Endodermal cell (in vitro differentiated cells): ENCODE measurements around the gene MCTP2. TPM values are rescaled to one million over a fixed set of nuclear protein-coding genes. Genes with fewer than 3 reads are reported as not detected.
A peak's percentile ranks its signal among the peaks of the same experiment; 100 is the strongest.

ENCODE experiments used
- DNase-seq: peaks from one replicate; pipeline ENCODE4 v3.0.0-alpha.2; 2017
- H3K27ac ChIP-seq: 2 replicates; pipeline ENCODE4 v1.5.1; 2013; ENCODE audit warnings: mild to moderate bottlenecking, low read depth, low read length, moderate library complexity
- H3K27me3 ChIP-seq: 2 replicates; pipeline ENCODE4 v1.6.1; 2013; ENCODE audit warnings: mild to moderate bottlenecking, low read length, moderate library complexity; ENCODE audit not compliant: insufficient read depth, control insufficient read depth, poor library complexity, severe bottlenecking
- H3K36me3 ChIP-seq: 2 replicates; pipeline ENCODE4 v1.7.0; 2013; ENCODE audit warnings: mild to moderate bottlenecking, low read length, moderate library complexity; ENCODE audit not compliant: control insufficient read depth, insufficient read depth
- H3K4me1 ChIP-seq: one replicate; pipeline ENCODE4 v1.7.0; 2013; ENCODE audit warnings: low read length; ENCODE audit not compliant: control insufficient read depth, insufficient read depth
- H3K4me3 ChIP-seq: 2 replicates; pipeline ENCODE4 v1.5.1; 2013; ENCODE audit warnings: mild to moderate bottlenecking, low read length, moderate library complexity
- H3K9ac ChIP-seq: 2 replicates; pipeline ENCODE4 v1.6.1; 2013; ENCODE audit warnings: mild to moderate bottlenecking, low read length, moderate library complexity; ENCODE audit not compliant: poor library complexity, severe bottlenecking; ENCODE audit errors: extremely low read depth
- H3K9me3 ChIP-seq: 2 replicates; pipeline ENCODE4 v1.6.1; 2013; ENCODE audit warnings: mild to moderate bottlenecking, low read length, moderate library complexity; ENCODE audit not compliant: control insufficient read depth
- H3K27ac Mint-ChIP-seq: 2 replicates; pipeline ENCODE4 v1.8.0; 2020; ENCODE audit warnings: mixed read lengths
- H3K27me3 Mint-ChIP-seq: 2 replicates; pipeline ENCODE4 v1.8.0; 2021; ENCODE audit warnings: mild to moderate bottlenecking, mixed read lengths; ENCODE audit not compliant: insufficient read depth
- H3K36me3 Mint-ChIP-seq: 2 replicates; pipeline ENCODE4 v1.8.0; 2020; ENCODE audit warnings: low read depth, mixed read lengths
- H3K4me1 Mint-ChIP-seq: 2 replicates; pipeline ENCODE4 v1.8.0; 2020; ENCODE audit warnings: mixed read lengths
- H3K4me3 Mint-ChIP-seq: 2 replicates; pipeline ENCODE4 v1.8.0; 2020; ENCODE audit warnings: mild to moderate bottlenecking, moderate library complexity, mixed read lengths
- H3K9me3 Mint-ChIP-seq: 2 replicates; pipeline ENCODE4 v1.8.0; 2020; ENCODE audit warnings: mild to moderate bottlenecking, mixed read lengths
- CTCF ChIP-seq: fragments of 200-600 bp; sonication (generic); conservative IDR thresholded peaks from 2 replicates; pipeline ENCODE4 v1.5.0; 2021; ENCODE audit warnings: antibody characterized with exemption, mild to moderate bottlenecking
- WGBS, 2 experiments: methylation state at CpG; one replicate each; pipeline versions ENCODE4 v1.1.5 to v1.1.7; 2013; ENCODE audit warnings: missing lambda C conversion rate in 2 of 2, mixed read lengths in 1 of 2; ENCODE audit not compliant: insufficient coverage in 1 of 2, insufficient read length in 1 of 2; 5-methylcytosine and 5-hydroxymethylcytosine counted together
- total RNA-seq, 2 donors: library from RNA; stranded (reverse); fragmentation: NEBNext Ultra II Directional in 1 of 2; extraction: Animal tissue kit (Norgen Biotek cat#: 25700) in 1 of 2; gene quantifications; 2 replicates in 1 of 2; 3 replicates in 1 of 2; pipeline ENCODE4 v1.2.1, GENCODE V29; 2021

The MCTP2 gene
- total RNA-seq, 2 donors from 2014 or later = 9.2 to 12.1 TPM

- no peaks in the 10 kb centered on the region for H3K27me3 ChIP-seq
- H3K9me3 Mint-ChIP-seq = no peaks in the 10 kb centered on the region
- H3K4me1 Mint-ChIP-seq = peaks cover 9% of the 10 kb centered on the region
- H3K27ac ChIP-seq = no peak overlapping the region
- H3K4me3 Mint-ChIP-seq = no peak overlapping the region
- H3K36me3 ChIP-seq = no peaks in the 10 kb centered on the region
- H3K9ac ChIP-seq = no peak overlapping the region
- no peaks in the 10 kb centered on the region for H3K9me3 ChIP-seq
- H3K27ac Mint-ChIP-seq = no peak overlapping the region
- H3K36me3 Mint-ChIP-seq = no peaks in the 10 kb centered on the region
- no peaks in the 10 kb centered on the region for H3K4me1 ChIP-seq
- peak; percentile 86 for TF ChIP-seq CTCF
- no peak for DNase-seq
- no peak overlapping the region for H3K4me3 ChIP-seq
- 25 to 42% methylated on average over 2 to 4 of the region's 6 CpGs for WGBS, 2 experiments
- no peaks in the 10 kb centered on the region for H3K27me3 Mint-ChIP-seq
Observed at GRCh38 chr15:94412979-94413746, 181.8 kb downstream of the MCTP2 start.

- H3K27me3 ChIP-seq = no peaks in the 10 kb centered on the region
- H3K9ac ChIP-seq = no peak overlapping the region
- TF ChIP-seq CTCF = no peak
- H3K4me3 Mint-ChIP-seq = no peak overlapping the region
- H3K36me3 Mint-ChIP-seq = no peaks in the 10 kb centered on the region
- DNase-seq = no peak
- no peaks in the 10 kb centered on the region for H3K4me1 ChIP-seq
- no peaks in the 10 kb centered on the region for H3K27me3 Mint-ChIP-seq
- no peak overlapping the region for H3K27ac ChIP-seq
- H3K36me3 ChIP-seq = no peaks in the 10 kb centered on the region
- no peaks in the 10 kb centered on the region for H3K9me3 Mint-ChIP-seq
- WGBS, 2 experiments = 75 to 77% methylated on average over 2 of the region's 2 CpGs
- H3K4me3 ChIP-seq = no peak overlapping the region
- H3K4me1 Mint-ChIP-seq = peaks cover 9% of the 10 kb centered on the region
- no peak overlapping the region for H3K27ac Mint-ChIP-seq
- H3K9me3 ChIP-seq = peaks cover 4% of the 10 kb centered on the region
Observed at GRCh38 chr15:94414916-94415315, 183.6 kb downstream of the MCTP2 start.

- H3K27ac Mint-ChIP-seq = no peak overlapping the region
- WGBS, 2 experiments = 95 to 98% methylated on average over 5 to 7 of the region's 7 CpGs
Observed at GRCh38 chr15:94416267-94416666, 184.9 kb downstream of the MCTP2 start.

More at GRCh38 chr15:94416267-94416666, 184.9 kb downstream of the MCTP2 start:
- Mint-ChIP-seq H3K36me3 (peaks cover 3% of the 10 kb centered on the region), H3K4me3 (no peak overlapping the region), H3K27me3 (no peaks in the 10 kb centered on the region), H3K9me3 (no peaks in the 10 kb centered on the region), H3K4me1 (peaks cover 9% of the 10 kb centered on the region)
- Histone ChIP-seq H3K9me3 (peaks cover 10% of the 10 kb centered on the region), H3K27ac (no peak overlapping the region), H3K4me1 (no peaks in the 10 kb centered on the region), H3K9ac (no peak overlapping the region), H3K36me3 (no peaks in the 10 kb centered on the region), H3K27me3 (no peaks in the 10 kb centered on the region), H3K4me3 (no peak overlapping the region)
- no peak for TF ChIP-seq CTCF
- DNase-seq = no peak
